HuH-7.5 (cell line): Measurements from ENCODE around the gene TRAPPC12.
"Not testable (repeated sequence)": the region's sequence is repeated elsewhere in the genome, so short reads cannot be mapped to it uniquely, and the experiment has no call there.

Experiments used
- DNase-seq: peaks from one replicate; pipeline ENCODE4 v3.0.0; 2011; ENCODE audit warnings: low spot score

TRAPPC12 gene

GRCh38 chr2:3379647-3380534, at the start of gene TRAPPC12:
TRAPPC12 (plus strand) TSS chr2:3379694; CDS start chr2:3387624, 7,930 bp downstream.
- peak; percentile 81 for DNase-seq

DNA sequence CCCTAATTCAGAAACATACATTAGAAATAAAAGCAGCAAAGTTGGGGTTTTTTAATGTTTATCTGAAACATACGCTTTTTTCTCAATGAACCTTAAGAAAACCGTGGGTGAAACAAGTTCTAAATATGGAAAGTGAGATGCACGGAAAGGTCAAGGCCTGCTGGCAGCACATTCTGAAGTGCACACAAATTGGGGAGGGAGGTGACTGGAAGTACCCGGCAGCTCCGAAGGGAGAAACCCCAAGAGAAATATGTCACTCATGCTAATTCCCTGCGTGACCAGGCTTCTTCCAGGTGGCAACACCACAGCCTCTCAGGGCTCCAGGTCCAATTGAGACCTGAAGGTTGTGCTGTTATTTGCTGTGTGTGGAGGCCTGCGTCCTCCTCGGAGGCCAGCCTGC, 47.4 kb upstream of the TRAPPC12 start:
- no peak for DNase-seq

DNA sequence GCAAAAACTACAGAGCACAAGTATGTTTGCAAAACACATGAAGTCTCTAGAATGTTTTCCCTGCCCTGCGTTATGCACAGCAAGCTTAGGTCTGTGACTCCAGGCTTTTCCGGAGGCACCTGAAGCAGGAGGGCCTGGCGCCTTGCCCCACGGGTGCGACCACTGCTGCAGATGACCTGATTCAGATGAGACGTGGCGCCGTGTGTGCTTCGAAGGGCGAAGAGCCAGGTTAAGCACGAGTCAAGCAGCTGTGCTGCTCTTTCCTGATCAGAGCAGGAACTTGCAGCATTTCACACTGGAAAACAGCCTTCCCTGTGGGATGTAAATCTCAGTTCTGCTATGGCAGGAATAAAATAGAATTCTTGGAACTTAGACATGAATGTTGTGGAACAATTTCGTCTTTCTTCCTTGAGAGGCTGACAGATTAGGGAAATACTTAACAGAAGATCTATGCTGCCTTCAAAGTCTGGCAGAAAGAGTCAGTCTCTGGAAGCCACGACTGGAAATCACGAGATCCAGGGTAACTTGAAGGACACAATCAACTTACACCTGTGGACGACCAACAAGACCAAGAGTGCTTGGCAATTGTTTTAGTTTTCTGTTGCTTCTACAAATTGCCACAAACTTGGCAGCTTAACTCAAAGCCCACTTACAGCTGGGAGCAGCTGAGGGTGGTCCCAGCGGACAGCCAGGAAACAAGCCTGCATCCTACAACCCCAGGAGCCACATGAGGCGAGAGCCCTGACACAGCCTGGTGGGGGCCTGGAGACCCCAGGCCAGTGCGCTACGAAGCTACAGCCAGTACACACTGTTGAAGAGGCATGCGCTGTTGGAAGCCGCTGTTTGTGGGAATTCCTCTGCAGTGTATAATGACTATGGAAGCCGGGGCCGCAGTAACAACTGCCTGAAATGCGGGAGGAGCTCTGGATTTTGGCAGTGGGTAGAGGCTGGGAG, 44.8 kb upstream of the TRAPPC12 start:
- no peak for DNase-seq

- no peak for DNase-seq
Measured at GRCh38 chr2:3336844-3337243, 42.6 kb upstream of the TRAPPC12 start.

DNA sequence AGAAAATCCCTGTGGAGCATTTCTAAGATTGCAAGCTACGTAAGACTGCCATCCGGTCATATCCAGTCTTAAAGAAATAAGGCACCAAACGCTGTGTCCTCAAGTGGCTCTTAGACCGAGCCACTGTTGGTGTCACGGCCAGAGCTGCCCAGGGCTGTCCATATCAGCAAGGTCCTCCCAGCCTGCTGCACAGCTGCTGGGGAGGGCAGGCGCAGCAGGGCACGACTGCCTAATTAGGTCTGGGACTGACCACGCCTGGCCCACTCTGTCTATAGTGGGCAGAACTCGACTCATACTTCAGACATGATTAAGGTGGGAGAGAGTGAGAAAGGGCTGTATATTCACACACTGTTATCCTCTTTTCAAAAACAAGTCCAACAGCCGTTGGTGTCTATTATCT, 41.2 kb upstream of the TRAPPC12 start:
- no peak for DNase-seq

- DNase-seq, result no peak
Measured at GRCh38 chr2:3340144-3340543, 39.4 kb upstream of the TRAPPC12 start.

DNA sequence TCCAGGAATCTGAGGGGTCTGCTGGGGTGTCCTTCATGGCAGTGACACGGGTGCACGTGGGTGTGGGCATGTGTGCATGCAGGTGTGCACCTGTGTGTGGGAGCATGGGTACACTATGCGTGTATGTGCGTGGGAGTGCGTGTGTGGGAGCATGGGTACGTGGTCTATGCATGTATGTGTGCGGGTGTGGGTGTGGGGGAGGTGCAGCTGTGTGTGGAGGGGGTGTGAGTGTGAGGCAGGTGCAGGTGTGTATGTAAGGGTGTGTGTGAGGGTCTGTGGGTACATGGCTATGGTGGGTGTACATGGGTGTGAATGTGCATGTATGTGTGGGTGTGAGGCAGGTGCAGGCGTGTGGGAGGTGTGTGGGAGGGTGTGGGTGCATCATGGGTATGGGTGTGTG, 38.2 kb upstream of the TRAPPC12 start:
- DNase-seq, result no peak

GRCh38 chr2:3342324-3342723, 37.2 kb upstream of the TRAPPC12 start:
- no peak for DNase-seq

- no peak for DNase-seq
Measured at GRCh38 chr2:3343012-3343411, 36.5 kb upstream of the TRAPPC12 start.

DNA sequence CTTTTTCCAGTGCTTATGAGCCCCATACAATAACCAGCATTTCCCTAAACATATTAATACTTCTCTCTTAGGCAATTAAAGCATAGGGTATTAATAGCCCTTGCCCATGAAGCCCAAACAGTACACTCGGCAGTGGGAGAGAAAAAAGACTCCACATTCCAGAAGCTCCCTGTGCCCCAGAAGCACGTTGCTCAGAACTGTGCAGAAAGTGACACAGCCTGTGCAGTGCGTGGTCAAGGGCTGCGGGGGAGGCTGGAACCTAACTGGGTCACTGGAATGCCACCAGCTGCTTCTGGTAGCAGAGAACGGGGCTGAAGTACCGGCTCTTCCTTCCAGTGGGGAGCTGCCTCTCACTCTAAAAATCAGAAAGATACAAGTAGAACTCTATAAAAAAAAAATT, 34.6 kb upstream of the TRAPPC12 start:
- DNase-seq, result no peak

- no peak for DNase-seq
Measured at GRCh38 chr2:3345621-3346020, 33.9 kb upstream of the TRAPPC12 start.

- no peak for DNase-seq
Measured at GRCh38 chr2:3348767-3349166, 30.7 kb upstream of the TRAPPC12 start.

DNA sequence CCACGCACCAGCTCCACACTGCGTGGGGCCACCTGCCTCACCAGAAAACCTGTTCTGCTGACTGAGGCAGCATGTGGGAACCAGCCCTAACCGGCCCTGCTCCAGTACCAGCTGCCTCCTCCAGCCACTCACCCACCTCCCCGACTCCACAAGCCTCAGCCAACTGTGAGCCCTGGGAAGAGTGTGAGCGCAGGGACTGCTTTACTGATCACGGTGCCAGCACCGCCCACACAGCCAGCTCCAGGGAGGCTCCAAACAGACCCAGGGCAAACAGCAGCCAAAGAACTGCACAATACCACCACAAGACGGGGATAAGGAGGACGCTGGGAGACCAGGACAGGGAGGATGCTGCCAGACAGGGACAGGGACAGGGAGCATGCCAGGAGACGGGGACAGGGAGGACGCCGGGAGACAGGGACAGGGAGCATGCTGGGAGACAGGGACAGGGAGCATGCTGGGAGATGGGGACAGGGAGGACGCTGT, 30.2 kb upstream of the TRAPPC12 start:
- DNase-seq, result no peak

- DNase-seq, result no peak
Measured at GRCh38 chr2:3354986-3355385, 24.5 kb upstream of the TRAPPC12 start.

GRCh38 chr2:3355951-3356569, 23.4 kb upstream of the TRAPPC12 start:
- no peak for DNase-seq

GRCh38 chr2:3356799-3357198, 22.7 kb upstream of the TRAPPC12 start:
- DNase-seq, result no peak

- DNase-seq, result not testable (repeated sequence)
Measured at GRCh38 chr2:3357446-3357845, 22.0 kb upstream of the TRAPPC12 start.

DNA sequence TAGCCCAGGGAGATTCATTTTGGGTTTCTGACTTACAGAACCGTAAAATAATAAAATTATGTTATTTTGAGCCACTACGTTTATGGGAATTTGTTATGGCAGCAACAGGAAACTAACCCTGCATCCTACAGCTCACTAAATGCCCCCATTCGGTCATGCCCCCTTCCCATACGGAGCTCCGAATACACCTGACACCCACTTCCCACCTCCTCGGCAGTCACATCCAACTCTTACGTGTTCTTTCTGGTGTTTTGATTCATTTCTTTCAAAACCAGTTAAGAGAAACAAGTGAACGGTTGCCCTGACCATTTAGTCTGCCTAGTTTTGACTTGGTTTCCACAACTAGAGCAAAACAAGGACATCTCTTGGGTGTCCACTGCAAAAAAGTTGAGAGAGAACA, 21.6 kb upstream of the TRAPPC12 start:
- DNase-seq, result no peak

DNA sequence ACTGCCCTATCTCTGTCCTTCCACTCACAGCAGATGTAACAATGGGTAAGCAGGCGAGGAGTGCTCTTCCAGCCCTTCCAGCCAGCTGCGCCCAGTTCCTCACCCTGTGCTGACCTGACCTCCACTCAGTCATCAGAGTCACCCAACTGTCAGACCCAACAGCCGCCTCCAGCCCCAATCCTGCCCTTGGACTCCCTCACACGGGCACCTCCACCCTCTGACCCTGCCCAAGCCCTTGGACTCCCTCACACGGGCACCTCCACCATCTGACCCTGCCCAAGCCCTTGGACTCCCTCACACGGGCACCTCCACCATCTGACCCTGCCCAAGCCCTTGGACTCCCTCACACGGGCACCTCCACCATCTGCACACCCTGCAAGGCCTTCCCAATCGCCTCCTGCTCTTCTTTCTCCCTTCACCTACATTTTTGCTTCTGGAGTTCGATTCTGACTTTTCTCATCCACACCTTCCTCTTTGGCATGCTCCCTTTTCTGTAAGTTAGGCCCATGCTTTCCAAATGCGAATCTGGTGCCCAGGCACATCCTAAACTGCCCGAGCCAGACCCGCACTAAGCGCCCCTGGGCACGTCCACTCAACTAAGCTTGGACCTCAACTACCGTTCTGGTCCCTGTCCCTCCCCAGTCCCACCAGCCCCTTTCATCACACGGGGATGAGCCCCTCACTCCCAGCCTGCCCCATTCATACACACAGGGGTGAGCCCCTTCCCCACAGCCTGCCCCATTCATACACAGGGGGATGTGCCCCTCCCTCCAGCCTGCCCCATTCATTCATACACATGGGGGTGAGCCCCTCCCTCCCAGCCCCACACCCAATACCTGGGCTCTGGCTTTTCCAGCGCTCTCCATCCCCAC, 17.7 kb upstream of the TRAPPC12 start:
- DNase-seq, result no peak

GRCh38 chr2:3365219-3365618, 14.3 kb upstream of the TRAPPC12 start:
- DNase-seq, result no peak

- no peak for DNase-seq
Measured at GRCh38 chr2:3368261-3368722, 11.2 kb upstream of the TRAPPC12 start.
